ENCODE results near the gene BAZ2A.

The BAZ2A gene

GRCh38 chr12:56628671-56629458 is 1.3 kb downstream of the BAZ2A start (continued):
- TF ChIP-seq ZNF548 (tag by site-specific recombination; IDR thresholded peaks at IDR 0.05) (no peak), EGR2 (tag by site-specific recombination; IDR thresholded peaks at IDR 0.05; ENCODE audit: low read depth) (no peak), ZBTB7A (tag by site-specific recombination; IDR thresholded peaks at IDR 0.05; ENCODE audit: low read depth) (peak; percentile 44; the same call in 1 of the 2 replicates), ZNF362 (tag by site-specific recombination; IDR thresholded peaks at IDR 0.05) (no peak), ZBTB21 (tag by site-specific recombination; IDR thresholded peaks at IDR 0.05) (peak; percentile 8; the same call in 1 of the 2 replicates), SCRT1 (tag by site-specific recombination; IDR thresholded peaks at IDR 0.05; ENCODE audit: borderline replicate concordance) (no peak), ZNF747 (tag by site-specific recombination; IDR thresholded peaks at IDR 0.05) (no peak), ZNF423 (tag by site-specific recombination; IDR thresholded peaks at IDR 0.05) (no peak), ZNF10 (tag by site-specific recombination; IDR thresholded peaks at IDR 0.05) (no peak), ZSCAN4 (tag by site-specific recombination; IDR thresholded peaks at IDR 0.05) (no peak), WT1 (tag by site-specific recombination; IDR thresholded peaks at IDR 0.05) (no peak), ZNF211 (tag by site-specific recombination; IDR thresholded peaks at IDR 0.05; ENCODE audit: low read depth) (no peak), ZNF585B (tag by site-specific recombination; IDR thresholded peaks at IDR 0.05) (no peak), ZNF174 (tag by site-specific recombination; IDR thresholded peaks at IDR 0.05) (no peak), ZBTB20 (tag by site-specific recombination; IDR thresholded peaks at IDR 0.05) (0 out of 2 replicates have a peak, but pooled peaks have one; percentile 27), ZNF610 (tag by site-specific recombination; IDR thresholded peaks at IDR 0.05; ENCODE audit: borderline replicate concordance) (no peak), TSHZ1 (tag by site-specific recombination; IDR thresholded peaks at IDR 0.05; ENCODE audit: borderline replicate concordance) (no peak), ZNF292 (tag by site-specific recombination; IDR thresholded peaks at IDR 0.05; ENCODE audit: borderline replicate concordance, low read depth) (no peak), ZNF518A (tag by site-specific recombination; conservative IDR thresholded peaks at IDR 0.05; ENCODE audit: low read depth) (no peak), ZNF473 (tag by site-specific recombination; IDR thresholded peaks at IDR 0.05) (no peak), ZNF555 (tag by site-specific recombination; conservative IDR thresholded peaks at IDR 0.05) (no peak), ZNF549 (tag by site-specific recombination; IDR thresholded peaks at IDR 0.05) (no peak), ZNF621 (tag by site-specific recombination; IDR thresholded peaks at IDR 0.05) (no peak), ZNF19 (tag by site-specific recombination; IDR thresholded peaks at IDR 0.05; ENCODE audit: low read depth) (no peak), ZNF248 (tag by site-specific recombination; IDR thresholded peaks at IDR 0.05) (no peak), ZFP41 (tag by site-specific recombination; IDR thresholded peaks at IDR 0.05; ENCODE audit: borderline replicate concordance) (no peak), ZNF624 (tag by site-specific recombination; IDR thresholded peaks at IDR 0.05) (no peak), ZNF37A (tag by site-specific recombination; IDR thresholded peaks at IDR 0.05) (no peak), ZBTB48 (tag by site-specific recombination; IDR thresholded peaks at IDR 0.05) (no peak), ZNF433 (tag by site-specific recombination; IDR thresholded peaks at IDR 0.05; ENCODE audit: low read depth) (no peak)

Measured in HEK293 (cell line).